ENCODE measurements around the gene FBXO3. TPM values are rescaled to one million over a fixed set of nuclear protein-coding genes. Genes with fewer than 3 reads are reported as not detected.

FBXO3 gene
- total and polyA plus RNA-seq, 2 experiments from 2014 or later = 12.5 to 28.4 TPM

GRCh38 chr11:33767624-33768023 is 6.7 kb downstream of the FBXO3 start:
- Mint-ChIP-seq H3K4me1 (no peaks in the 10 kb centered on the region; the same call in 2 of the 3 replicates), H3K9me3 (no peaks in the 10 kb centered on the region), H3K4me3 (no peak overlapping the region), H3K36me3 (ENCODE audit: low read depth) (peaks cover 14% of the 10 kb centered on the region; the same call in 2 of the 3 replicates), H3K27me3 (ENCODE audit: insufficient read depth, low read depth, poor library complexity) (no peaks in the 10 kb centered on the region), H3K27ac (no peak overlapping the region)
- ATAC-seq (no peak), DNase-seq (ENCODE audit: low spot score) (no peak)
- Histone ChIP-seq H3K36me3 (ENCODE audit: insufficient read depth) (no peaks in the 10 kb centered on the region; the same call in 1 of the 2 replicates), H3K79me2 (replicated peaks; ENCODE audit: insufficient read depth) (peaks cover 12% of the 10 kb centered on the region), H3F3A (replicated peaks; ENCODE audit: low read depth) (no peaks in the 10 kb centered on the region), H3K27ac (ENCODE audit: low read depth) (no peak overlapping the region), H3K9me2 (ENCODE audit: insufficient read depth) (no peaks in the 10 kb centered on the region), H3K4me2 (no peak overlapping the region), H3K4me3 (no peak overlapping the region), H2AFZ (no peak overlapping the region), H4K20me1 (replicated peaks; ENCODE audit: insufficient read depth) (peaks cover 7% of the 10 kb centered on the region; the same call in 1 of the 2 replicates), H3K27me3 (ENCODE audit: insufficient read depth) (peaks cover 2% of the 10 kb centered on the region), H3K4me1 (ENCODE audit: insufficient read depth) (no peaks in the 10 kb centered on the region)
- TF ChIP-seq ZNF331 (CRISPR knock-in tag; IDR thresholded peaks at IDR 0.05; ENCODE audit: low read depth) (no peak), ETS1 (IDR thresholded peaks at IDR 0.05) (no peak)

GRCh38 chr11:33766085-33766484 is 8.2 kb downstream of the FBXO3 start:
- Histone ChIP-seq H3K4me1 (ENCODE audit: insufficient read depth) (no peaks in the 10 kb centered on the region), H3K4me2 (no peak overlapping the region), H3K36me3 (ENCODE audit: insufficient read depth) (no peaks in the 10 kb centered on the region; the same call in 1 of the 2 replicates), H3K9me2 (ENCODE audit: insufficient read depth) (no peaks in the 10 kb centered on the region), H3F3A (replicated peaks; ENCODE audit: low read depth) (no peaks in the 10 kb centered on the region), H2AFZ (no peak overlapping the region), H3K4me3 (no peak overlapping the region), H4K20me1 (replicated peaks; ENCODE audit: insufficient read depth) (no peaks in the 10 kb centered on the region; the same call in 1 of the 2 replicates), H3K27me3 (ENCODE audit: insufficient read depth) (no peaks in the 10 kb centered on the region), H3K27ac (ENCODE audit: low read depth) (no peak overlapping the region), H3K79me2 (replicated peaks; ENCODE audit: insufficient read depth) (no peaks in the 10 kb centered on the region)
- no peaks in the 10 kb centered on the region for H3K9me3 Mint-ChIP-seq
- peaks cover 14% of the 10 kb centered on the region; the same call in 2 of the 3 replicates for H3K36me3 Mint-ChIP-seq (ENCODE audit: low read depth)
- no peaks in the 10 kb centered on the region for H3K27me3 Mint-ChIP-seq (ENCODE audit: insufficient read depth, low read depth, poor library complexity)
- ATAC-seq (no peak), DNase-seq (ENCODE audit: low spot score) (no peak)
- H3K4me3 Mint-ChIP-seq = no peak overlapping the region
- H3K4me1 Mint-ChIP-seq = no peaks in the 10 kb centered on the region
- H3K27ac Mint-ChIP-seq = no peak overlapping the region
- TF ChIP-seq ZNF462 (CRISPR knock-in tag; IDR thresholded peaks at IDR 0.05) = no peak
- TF ChIP-seq CTCF (conservative IDR thresholded peaks at IDR 0.05; ENCODE audit: low read depth in 2 of 2) = no peak
- TF ChIP-seq ZNF114 (CRISPR knock-in tag; IDR thresholded peaks at IDR 0.05) = no peak
- no peak for TF ChIP-seq JUNB (IDR thresholded peaks at IDR 0.05; ENCODE audit: unreplicated experiment)
- no peak for TF ChIP-seq EZH2 (IDR thresholded peaks at IDR 0.05; ENCODE audit: low read depth, unreplicated experiment)
- no peak for TF ChIP-seq CREB1 (CRISPR knock-in tag; IDR thresholded peaks at IDR 0.05; ENCODE audit: low read depth)
- TF ChIP-seq ETS1 (IDR thresholded peaks at IDR 0.05) = no peak
- no peak for TF ChIP-seq EZH2phosphoT487 (IDR thresholded peaks at IDR 0.05; ENCODE audit: unreplicated experiment)
